Bronchial epithelial cell (primary cell): ENCODE measurements around the gene MARCKSL1. TPM values are rescaled to one million over a fixed set of nuclear protein-coding genes. Genes with fewer than 3 reads are reported as not detected.
"Not testable (repeated sequence)": the region's sequence is repeated elsewhere in the genome, so short reads cannot be mapped to it uniquely, and the experiment has no call there.

Experiments used
- DNase-seq: peaks from one replicate; pipeline ENCODE4 v3.0.0-alpha.2; 2010; ENCODE audit warnings: low read depth
- FAIRE-seq: peaks from 2 replicates; lab custom pipeline; 2011; peaks lifted over from hg19 to GRCh38; lab: Jason Lieb, UNC
- H3K27me3 ChIP-seq: 2 replicates; pipeline ENCODE4 v1.5.1; 2011; ENCODE audit warnings: low read length; ENCODE audit not compliant: control insufficient read depth, insufficient read depth
- H3K36me3 ChIP-seq: 2 replicates; pipeline ENCODE4 v1.5.1; 2011; ENCODE audit warnings: low read length; ENCODE audit not compliant: control insufficient read depth, insufficient read depth
- H3K4me3 ChIP-seq: 2 replicates; pipeline ENCODE4 v1.5.1; 2011; ENCODE audit warnings: mild to moderate bottlenecking, low read depth, low read length, control low read depth
- CTCF ChIP-seq: IDR thresholded peaks from 2 replicates; pipeline ENCODE4 v1.5.1; 2011; ENCODE audit warnings: mild to moderate bottlenecking, moderate library complexity, low read length, control low read depth, inconsistent platforms; ENCODE audit not compliant: insufficient read depth, severe bottlenecking
- total RNA-seq: library from RNA; depleted of rRNA; stranded (reverse); fragments of >200 nt; gene quantifications from 2 replicates; pipeline ENCODE4 v1.2.1, GENCODE V29; 2014

Gene MARCKSL1
- total RNA-seq, 1 donor from 2014 or later = 4.2 TPM

- H3K4me3 ChIP-seq = no peak overlapping the region
- no peak for TF ChIP-seq CTCF
- H3K36me3 ChIP-seq = no peaks in the 10 kb centered on the region
- DNase-seq = peak; percentile 91
- H3K27me3 ChIP-seq = no peaks in the 10 kb centered on the region
- no peak for FAIRE-seq
These were observed 46.8 kb downstream of the MARCKSL1 start for GRCh38 chr1:32289256-32289655.

- TF ChIP-seq CTCF = no peak
- DNase-seq (no peak), FAIRE-seq (no peak)
- Histone ChIP-seq H3K27me3 (no peaks in the 10 kb centered on the region), H3K4me3 (no peak overlapping the region), H3K36me3 (no peaks in the 10 kb centered on the region)
These were observed 49.3 kb downstream of the MARCKSL1 start for GRCh38 chr1:32286763-32287162.

GRCh38 chr1:32285658-32286057 lies 50.4 kb downstream of the MARCKSL1 start:
- no peaks in the 10 kb centered on the region for H3K27me3 ChIP-seq
- DNase-seq = no peak
- H3K4me3 ChIP-seq = no peak overlapping the region
- peak; percentile 18 for FAIRE-seq
- H3K36me3 ChIP-seq = no peaks in the 10 kb centered on the region
- no peak for TF ChIP-seq CTCF

GRCh38 chr1:32284777-32285176 lies 51.3 kb downstream of the MARCKSL1 start:
- not testable (repeated sequence) for H3K27me3 ChIP-seq, DNase-seq, H3K36me3 ChIP-seq, H3K4me3 ChIP-seq, FAIRE-seq

Other genes starting within 250 kb of the MARCKSL1 start
- 24.2 and 31.1 TPM in 2 replicates for gene KPNA6, start 228.2 kb downstream of the MARCKSL1 start, total RNA-seq
- 54.0 and 62.7 TPM in 2 replicates for gene TXLNA, start 156.6 kb downstream of the MARCKSL1 start, total RNA-seq
- 1.2 and 2.9 TPM in 2 replicates for gene CCDC28B, start 135.6 kb downstream of the MARCKSL1 start, total RNA-seq
- 2.6 and 3.6 TPM in 2 replicates for gene IQCC, start 130.6 kb downstream of the MARCKSL1 start, total RNA-seq
- not detected in 2 replicates for gene DCDC2B, start 127.1 kb downstream of the MARCKSL1 start, total RNA-seq
- gene TMEM234, start 113.9 kb downstream of the MARCKSL1 start, total RNA-seq = 9.0 and 18.3 TPM in 2 replicates
- gene EIF3I, start 113.8 kb downstream of the MARCKSL1 start, total RNA-seq = 455 and 626 TPM in 2 replicates
- 0.13 and 0.26 TPM in 2 replicates for gene FAM167B, start 89.0 kb downstream of the MARCKSL1 start, total RNA-seq
- 0.26 TPM in 1 of 2 replicates, not detected in the other for gene LCK, start 85.0 kb downstream of the MARCKSL1 start, total RNA-seq
- gene HDAC1, start 44.1 kb downstream of the MARCKSL1 start, total RNA-seq = 83.7 and 95.8 TPM in 2 replicates
- 0.26 and 0.64 TPM in 2 replicates for gene FAM229A, start 26.3 kb upstream of the MARCKSL1 start, total RNA-seq
- gene TSSK3, start 26.3 kb upstream of the MARCKSL1 start, total RNA-seq = 0.26 and 0.64 TPM in 2 replicates
- 35.5 and 45.6 TPM in 2 replicates for gene BSDC1, start 58.2 kb upstream of the MARCKSL1 start, total RNA-seq
- not detected in 2 replicates for gene ZBTB8B, start 128.8 kb upstream of the MARCKSL1 start, total RNA-seq
- gene ZBTB8A, start 203.2 kb upstream of the MARCKSL1 start, total RNA-seq = 6.8 and 9.5 TPM in 2 replicates